HL-60 (cell line): ENCODE results near the gene DPYSL5.

Experiments used
- DNase-seq, 2 experiments: peaks; one replicate each; pipeline ENCODE4 v3.0.0-alpha.2; 2010 to 2020; ENCODE audit warnings: low read depth in 1 of 2, low spot score in 1 of 2
- H3K27ac ChIP-seq: fragments of 250-450 bp; sonication (Bioruptor Pico); replicated peaks from 2 replicates; pipeline ENCODE4 v1.5.1; 2020; ENCODE audit warnings: mild to moderate bottlenecking, moderate library complexity
- H3K27me3 ChIP-seq: fragments of 250-450 bp; sonication (Bioruptor Pico); 2 replicates; pipeline ENCODE4 v1.5.1; 2021; ENCODE audit warnings: mild to moderate bottlenecking, moderate library complexity; ENCODE audit not compliant: insufficient read depth, poor library complexity, severe bottlenecking
- H3K4me3 ChIP-seq: replicated peaks from 2 replicates; pipeline ENCODE4 v1.5.1; 2011; ENCODE audit warnings: mild to moderate bottlenecking, control low read depth, low read length; ENCODE audit not compliant: insufficient read depth
- CTCF ChIP-seq: IDR thresholded peaks from one replicate; pipeline ENCODE4 v1.5.1; 2011; ENCODE audit warnings: low read length, control low read depth, inconsistent platforms; ENCODE audit not compliant: insufficient read depth
- GABPA ChIP-seq: IDR thresholded peaks from 2 replicates; pipeline ENCODE4 v1.6.1; 2012; ENCODE audit warnings: low read depth
- POLR2AphosphoS5 ChIP-seq: IDR thresholded peaks from 2 replicates; pipeline ENCODE4 v1.6.1; 2012; ENCODE audit warnings: low read depth
- SPI1 ChIP-seq: IDR thresholded peaks from 2 replicates; pipeline ENCODE4 v1.6.1; 2012; ENCODE audit warnings: low read depth, mild to moderate bottlenecking, borderline replicate concordance
- TF ChIP-seq, protein P1 (sequence below): IDR thresholded peaks from 2 replicates; pipeline ENCODE4 v1.6.1; 2012; ENCODE audit warnings: low read depth; ENCODE audit not compliant: insufficient replicate concordance

Gene DPYSL5

DNA sequence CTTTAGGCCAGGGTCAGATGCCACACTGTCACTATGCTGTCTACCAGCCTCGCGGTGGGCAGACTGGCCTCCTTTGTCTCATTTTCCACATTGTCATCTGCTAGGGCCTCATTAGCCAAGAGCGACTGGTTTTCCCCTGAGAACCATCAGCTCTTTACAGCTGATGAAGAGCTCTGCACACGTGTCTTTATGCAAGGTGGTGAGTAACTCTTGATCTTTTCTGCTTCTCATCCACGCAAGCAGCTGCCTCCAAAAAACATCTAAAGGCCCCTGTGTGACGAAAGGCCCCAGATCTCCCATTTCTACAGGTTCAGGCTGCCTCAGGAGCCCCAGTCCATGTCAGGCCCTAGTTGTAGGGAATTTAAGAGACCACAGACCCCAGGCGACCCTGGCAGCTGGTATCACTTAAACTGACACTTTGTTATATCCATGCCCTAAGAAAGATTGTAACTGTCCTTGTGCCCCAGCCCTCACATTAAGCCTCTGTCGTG lies 52.9 kb downstream of the DPYSL5 start:
- no peak overlapping the region for H3K27ac ChIP-seq
- no peaks in the 10 kb centered on the region for H3K27me3 ChIP-seq
- no peak overlapping the region for H3K4me3 ChIP-seq
- TF ChIP-seq GABPA (no peak), POLR2AphosphoS5 (no peak), SPI1 (no peak), CTCF (no peak)
- TF ChIP-seq, protein P1, sequence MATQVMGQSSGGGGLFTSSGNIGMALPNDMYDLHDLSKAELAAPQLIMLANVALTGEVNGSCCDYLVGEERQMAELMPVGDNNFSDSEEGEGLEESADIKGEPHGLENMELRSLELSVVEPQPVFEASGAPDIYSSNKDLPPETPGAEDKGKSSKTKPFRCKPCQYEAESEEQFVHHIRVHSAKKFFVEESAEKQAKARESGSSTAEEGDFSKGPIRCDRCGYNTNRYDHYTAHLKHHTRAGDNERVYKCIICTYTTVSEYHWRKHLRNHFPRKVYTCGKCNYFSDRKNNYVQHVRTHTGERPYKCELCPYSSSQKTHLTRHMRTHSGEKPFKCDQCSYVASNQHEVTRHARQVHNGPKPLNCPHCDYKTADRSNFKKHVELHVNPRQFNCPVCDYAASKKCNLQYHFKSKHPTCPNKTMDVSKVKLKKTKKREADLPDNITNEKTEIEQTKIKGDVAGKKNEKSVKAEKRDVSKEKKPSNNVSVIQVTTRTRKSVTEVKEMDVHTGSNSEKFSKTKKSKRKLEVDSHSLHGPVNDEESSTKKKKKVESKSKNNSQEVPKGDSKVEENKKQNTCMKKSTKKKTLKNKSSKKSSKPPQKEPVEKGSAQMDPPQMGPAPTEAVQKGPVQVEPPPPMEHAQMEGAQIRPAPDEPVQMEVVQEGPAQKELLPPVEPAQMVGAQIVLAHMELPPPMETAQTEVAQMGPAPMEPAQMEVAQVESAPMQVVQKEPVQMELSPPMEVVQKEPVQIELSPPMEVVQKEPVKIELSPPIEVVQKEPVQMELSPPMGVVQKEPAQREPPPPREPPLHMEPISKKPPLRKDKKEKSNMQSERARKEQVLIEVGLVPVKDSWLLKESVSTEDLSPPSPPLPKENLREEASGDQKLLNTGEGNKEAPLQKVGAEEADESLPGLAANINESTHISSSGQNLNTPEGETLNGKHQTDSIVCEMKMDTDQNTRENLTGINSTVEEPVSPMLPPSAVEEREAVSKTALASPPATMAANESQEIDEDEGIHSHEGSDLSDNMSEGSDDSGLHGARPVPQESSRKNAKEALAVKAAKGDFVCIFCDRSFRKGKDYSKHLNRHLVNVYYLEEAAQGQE: no peak
- no peak for DNase-seq

- no peaks in the 10 kb centered on the region for H3K27me3 ChIP-seq
- no peak overlapping the region for H3K4me3 ChIP-seq
- TF ChIP-seq CTCF: no peak
- no peak for TF ChIP-seq POLR2AphosphoS5
- no peak for TF ChIP-seq SPI1
- TF ChIP-seq, protein P1: no peak
- TF ChIP-seq GABPA: no peak
- no peak for DNase-seq
- no peak overlapping the region for H3K27ac ChIP-seq
These were observed 53.6 kb downstream of the DPYSL5 start for GRCh38 chr2:26901326-26902183.

- H3K4me3 ChIP-seq: no peak overlapping the region
- no peaks in the 10 kb centered on the region for H3K27me3 ChIP-seq
- TF ChIP-seq, protein P1: no peak
- TF ChIP-seq SPI1: no peak
- TF ChIP-seq GABPA: no peak
- no peak for TF ChIP-seq CTCF
- no peak for TF ChIP-seq POLR2AphosphoS5
- H3K27ac ChIP-seq: no peak overlapping the region
- DNase-seq: no peak
These were observed 55.7 kb downstream of the DPYSL5 start for GRCh38 chr2:26903676-26904075.
